Neural progenitor cell (in vitro differentiated cells): Measurements from ENCODE around the gene GSK3A. TPM values are rescaled to one million over a fixed set of nuclear protein-coding genes. Genes with fewer than 3 reads are reported as not detected.
A peak's percentile ranks its signal among the peaks of the same experiment; 100 is the strongest.

Source experiments
- DNase-seq: peaks from one replicate; pipeline ENCODE4 v3.0.0-alpha.2; 2016; ENCODE audit warnings: low spot score
- H2AFZ ChIP-seq: fragments of 200-600 bp; sonication (generic); replicated peaks from 2 replicates; pipeline ENCODE4 v1.6.1; 2016; ENCODE audit warnings: antibody characterized with exemption
- H3F3A ChIP-seq: fragments of 200-600 bp; sonication (generic); 2 replicates; pipeline ENCODE4 v1.6.1; 2016; ENCODE audit warnings: antibody characterized with exemption, low read depth
- H3K27ac ChIP-seq: fragments of 200-600 bp; sonication (generic); 2 replicates; pipeline ENCODE4 v1.5.1; 2016; ENCODE audit warnings: mild to moderate bottlenecking
- H3K27me3 ChIP-seq: fragments of 200-600 bp; sonication (generic); 2 replicates; pipeline ENCODE4 v1.6.1; 2016; ENCODE audit warnings: mild to moderate bottlenecking, moderate library complexity
- H3K36me3 ChIP-seq: fragments of 200-600 bp; sonication (generic); 2 replicates; pipeline ENCODE4 v1.5.1; 2016
- H3K4me1 ChIP-seq: fragments of 200-600 bp; sonication (generic); 2 replicates; pipeline ENCODE4 v1.6.1; 2016; ENCODE audit warnings: mixed run types
- H3K4me2 ChIP-seq: fragments of 200-600 bp; sonication (generic); 2 replicates; pipeline ENCODE4 v1.6.1; 2016
- H3K4me3 ChIP-seq: fragments of 200-600 bp; sonication (generic); 2 replicates; pipeline ENCODE4 v1.5.1; 2016
- H3K79me2 ChIP-seq: fragments of 200-600 bp; sonication (generic); 2 replicates; pipeline ENCODE4 v1.6.1; 2016; ENCODE audit warnings: low read depth
- H3K9ac ChIP-seq: fragments of 200-600 bp; sonication (generic); 2 replicates; pipeline ENCODE4 v1.6.1; 2016
- H3K9me3 ChIP-seq: fragments of 200-600 bp; sonication (generic); 2 replicates; pipeline ENCODE4 v1.5.1; 2016; ENCODE audit warnings: low read depth
- H4K20me1 ChIP-seq: fragments of 200-600 bp; sonication (generic); 2 replicates; pipeline ENCODE4 v1.6.1; 2016; ENCODE audit warnings: low read depth
- H3K27ac Mint-ChIP-seq: 3 replicates; pipeline ENCODE4 v1.8.0; 2021; ENCODE audit warnings: mixed read lengths
- H3K27me3 Mint-ChIP-seq: 2 replicates; pipeline ENCODE4 v1.8.0; 2022; ENCODE audit warnings: low read depth, mild to moderate bottlenecking, inconsistent platforms, moderate library complexity, mixed read lengths; ENCODE audit not compliant: insufficient read depth
- H3K36me3 Mint-ChIP-seq: 3 replicates; pipeline ENCODE4 v1.8.0; 2021; ENCODE audit warnings: mixed read lengths
- H3K4me1 Mint-ChIP-seq: 3 replicates; pipeline ENCODE4 v1.8.0; 2021; ENCODE audit warnings: mixed read lengths
- H3K4me3 Mint-ChIP-seq: 3 replicates; pipeline ENCODE4 v1.8.0; 2021; ENCODE audit warnings: mild to moderate bottlenecking, moderate library complexity, mixed read lengths
- H3K9me3 Mint-ChIP-seq: 3 replicates; pipeline ENCODE4 v1.8.0; 2020; ENCODE audit warnings: mixed read lengths
- EZH2 ChIP-seq: fragments of 200-600 bp; sonication (generic); IDR thresholded peaks from 2 replicates; pipeline ENCODE4 v1.6.1; 2017; ENCODE audit warnings: antibody characterized with exemption, mild to moderate bottlenecking, moderate library complexity
- EZH2phosphoT487 ChIP-seq: fragments of 200-600 bp; sonication (generic); IDR thresholded peaks from 2 replicates; pipeline ENCODE4 v1.6.1; 2017; ENCODE audit warnings: antibody characterized with exemption
- total RNA-seq: library from RNA; depleted of rRNA; stranded (reverse); fragments of >200 nt; gene quantifications from 2 replicates; pipeline ENCODE4 v1.2.3, GENCODE V29; 2015; ENCODE audit warnings: low replicate concordance
- TF ChIP-seq, protein P1 (sequence below): fragments of 200-600 bp; sonication (generic); IDR thresholded peaks from 2 replicates; pipeline ENCODE4 v1.5.1; 2017; ENCODE audit warnings: antibody characterized with exemption, mild to moderate bottlenecking

GSK3A gene
- total RNA-seq, 1 donor from 2014 or later: 22.5 TPM

DNA sequence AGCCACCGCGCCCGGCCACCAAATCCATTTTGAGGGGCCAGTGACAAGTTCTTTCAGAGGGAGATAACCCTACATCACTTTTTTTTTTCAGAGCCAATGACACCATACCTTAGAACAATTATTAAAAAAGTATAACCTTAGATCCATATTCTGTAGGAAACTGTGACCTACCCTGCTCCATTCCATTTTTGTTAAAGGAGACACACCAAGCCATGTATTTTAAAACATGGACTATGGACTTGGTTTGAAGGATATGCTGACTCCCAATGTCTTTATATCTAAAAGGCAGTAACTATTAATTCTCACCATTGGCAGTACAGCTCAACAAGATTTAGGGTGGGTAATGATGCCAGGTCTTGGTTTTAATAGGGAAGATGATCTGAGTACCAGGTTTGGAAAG, 1.1 kb downstream of the GSK3A start:
- Histone ChIP-seq H3K36me3 (no peaks in the 10 kb centered on the region), H3F3A (peaks cover 26% of the 10 kb centered on the region), H3K27ac (no peak overlapping the region), H3K4me3 (peak overlapping the region; percentile 92), H3K4me1 (peaks cover 8% of the 10 kb centered on the region), H3K9me3 (no peaks in the 10 kb centered on the region), H3K4me2 (peak overlapping the region; percentile 93), H2AFZ (no peak overlapping the region), H3K27me3 (no peaks in the 10 kb centered on the region), H4K20me1 (peaks cover 48% of the 10 kb centered on the region), H3K9ac (peak overlapping the region; percentile 95), H3K79me2 (peaks cover 28% of the 10 kb centered on the region)
- Mint-ChIP-seq H3K27ac (no peak overlapping the region), H3K4me3 (peak overlapping the region; percentile 96), H3K9me3 (no peaks in the 10 kb centered on the region), H3K27me3 (peaks cover 3% of the 10 kb centered on the region), H3K36me3 (peaks cover 18% of the 10 kb centered on the region), H3K4me1 (peaks cover 35% of the 10 kb centered on the region)
- no peak for DNase-seq
- TF ChIP-seq EZH2 (no peak), EZH2phosphoT487 (no peak)
- TF ChIP-seq, protein P1, sequence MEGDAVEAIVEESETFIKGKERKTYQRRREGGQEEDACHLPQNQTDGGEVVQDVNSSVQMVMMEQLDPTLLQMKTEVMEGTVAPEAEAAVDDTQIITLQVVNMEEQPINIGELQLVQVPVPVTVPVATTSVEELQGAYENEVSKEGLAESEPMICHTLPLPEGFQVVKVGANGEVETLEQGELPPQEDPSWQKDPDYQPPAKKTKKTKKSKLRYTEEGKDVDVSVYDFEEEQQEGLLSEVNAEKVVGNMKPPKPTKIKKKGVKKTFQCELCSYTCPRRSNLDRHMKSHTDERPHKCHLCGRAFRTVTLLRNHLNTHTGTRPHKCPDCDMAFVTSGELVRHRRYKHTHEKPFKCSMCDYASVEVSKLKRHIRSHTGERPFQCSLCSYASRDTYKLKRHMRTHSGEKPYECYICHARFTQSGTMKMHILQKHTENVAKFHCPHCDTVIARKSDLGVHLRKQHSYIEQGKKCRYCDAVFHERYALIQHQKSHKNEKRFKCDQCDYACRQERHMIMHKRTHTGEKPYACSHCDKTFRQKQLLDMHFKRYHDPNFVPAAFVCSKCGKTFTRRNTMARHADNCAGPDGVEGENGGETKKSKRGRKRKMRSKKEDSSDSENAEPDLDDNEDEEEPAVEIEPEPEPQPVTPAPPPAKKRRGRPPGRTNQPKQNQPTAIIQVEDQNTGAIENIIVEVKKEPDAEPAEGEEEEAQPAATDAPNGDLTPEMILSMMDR: no peak

DNA sequence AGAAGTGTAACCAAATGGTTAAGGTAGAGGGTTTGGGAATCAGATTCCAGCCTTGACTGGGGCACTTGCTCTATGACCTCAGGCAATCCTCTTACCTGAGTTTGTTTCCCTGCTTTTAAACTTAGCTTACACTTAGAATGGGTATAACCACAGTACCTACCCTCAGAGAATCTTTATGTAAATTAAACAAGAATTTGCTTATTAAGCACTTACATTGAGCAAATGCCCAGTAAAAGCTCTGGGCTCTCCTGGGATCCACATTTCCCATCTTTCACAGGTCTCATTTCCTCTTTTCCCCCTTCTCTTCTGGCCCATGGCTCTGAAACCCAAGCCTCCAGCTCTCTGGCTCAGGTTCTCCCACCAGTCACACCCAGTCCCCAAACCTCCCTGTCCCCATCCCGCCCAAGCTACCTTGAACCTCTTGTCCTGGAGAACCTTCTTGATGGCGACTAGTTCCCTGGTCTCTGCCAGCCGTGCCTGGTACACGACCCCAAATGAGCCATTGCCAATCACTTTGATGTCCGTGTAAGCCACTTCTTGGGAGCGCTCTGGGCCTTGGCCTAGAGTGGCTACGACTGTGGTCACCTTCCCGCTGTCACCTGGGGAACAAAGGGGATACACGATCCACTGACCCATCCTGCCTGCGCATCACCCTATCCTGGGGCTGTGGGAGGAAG, 2.7 kb downstream of the GSK3A start:
- no peaks in the 10 kb centered on the region for H3K27me3 ChIP-seq
- H3K4me3 ChIP-seq: no peak overlapping the region
- DNase-seq: no peak
- no peak overlapping the region for H3K4me2 ChIP-seq
- peak overlapping the region; percentile 96 for H3K4me3 Mint-ChIP-seq
- H3K27me3 Mint-ChIP-seq: no peaks in the 10 kb centered on the region
- peaks cover 44% of the 10 kb centered on the region for H4K20me1 ChIP-seq
- H3K4me1 ChIP-seq: peaks cover 8% of the 10 kb centered on the region
- no peaks in the 10 kb centered on the region for H3K9me3 ChIP-seq
- H3K36me3 Mint-ChIP-seq: peaks cover 25% of the 10 kb centered on the region
- H2AFZ ChIP-seq: no peak overlapping the region
- H3K27ac ChIP-seq: no peak overlapping the region
- H3K36me3 ChIP-seq: no peaks in the 10 kb centered on the region
- no peaks in the 10 kb centered on the region for H3K9me3 Mint-ChIP-seq
- H3K79me2 ChIP-seq: peaks cover 28% of the 10 kb centered on the region
- peaks cover 12% of the 10 kb centered on the region for H3F3A ChIP-seq
- no peak overlapping the region for H3K9ac ChIP-seq
- H3K27ac Mint-ChIP-seq: no peak overlapping the region
- no peak for TF ChIP-seq EZH2
- TF ChIP-seq, protein P1: no peak
- H3K4me1 Mint-ChIP-seq: peaks cover 23% of the 10 kb centered on the region

DNA sequence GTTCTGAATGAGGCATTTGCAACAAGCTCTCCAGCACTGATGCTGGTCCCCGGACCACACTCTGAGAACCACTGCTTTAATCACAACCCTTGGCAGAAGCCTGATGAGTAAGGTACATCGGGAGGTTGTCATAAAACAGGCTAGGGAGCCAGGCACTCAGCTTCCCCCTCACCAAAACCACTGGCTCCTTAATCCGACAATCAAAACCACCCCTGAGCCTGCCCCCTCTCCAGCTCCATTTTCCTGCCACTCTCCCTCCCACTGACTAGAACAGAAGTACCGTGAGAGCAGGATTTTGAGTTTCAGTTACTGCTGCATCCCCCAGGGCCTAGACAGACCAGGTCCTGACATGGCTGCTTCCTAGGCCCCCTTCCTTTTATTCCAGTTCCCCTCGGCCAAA, 7.2 kb downstream of the GSK3A start:
- H2AFZ ChIP-seq: no peak overlapping the region
- no peaks in the 10 kb centered on the region for H3K4me1 Mint-ChIP-seq
- no peaks in the 10 kb centered on the region for H3K36me3 ChIP-seq
- no peak overlapping the region for H3K4me3 Mint-ChIP-seq
- no peaks in the 10 kb centered on the region for H3K9me3 ChIP-seq
- peaks cover 2% of the 10 kb centered on the region for H3K27me3 Mint-ChIP-seq
- DNase-seq: no peak
- H3K36me3 Mint-ChIP-seq: peaks cover 38% of the 10 kb centered on the region
- no peak overlapping the region for H3K27ac ChIP-seq
- H3K27ac Mint-ChIP-seq: no peak overlapping the region
- no peaks in the 10 kb centered on the region for H3K4me1 ChIP-seq
- no peak overlapping the region for H3K4me2 ChIP-seq
- no peak overlapping the region for H3K4me3 ChIP-seq
- peaks cover 8% of the 10 kb centered on the region for H3F3A ChIP-seq
- H3K9ac ChIP-seq: no peak overlapping the region
- no peak for TF ChIP-seq EZH2phosphoT487
- peaks cover 71% of the 10 kb centered on the region for H4K20me1 ChIP-seq
- H3K9me3 Mint-ChIP-seq: no peaks in the 10 kb centered on the region
- H3K27me3 ChIP-seq: no peaks in the 10 kb centered on the region
- peaks cover 8% of the 10 kb centered on the region for H3K79me2 ChIP-seq

DNA sequence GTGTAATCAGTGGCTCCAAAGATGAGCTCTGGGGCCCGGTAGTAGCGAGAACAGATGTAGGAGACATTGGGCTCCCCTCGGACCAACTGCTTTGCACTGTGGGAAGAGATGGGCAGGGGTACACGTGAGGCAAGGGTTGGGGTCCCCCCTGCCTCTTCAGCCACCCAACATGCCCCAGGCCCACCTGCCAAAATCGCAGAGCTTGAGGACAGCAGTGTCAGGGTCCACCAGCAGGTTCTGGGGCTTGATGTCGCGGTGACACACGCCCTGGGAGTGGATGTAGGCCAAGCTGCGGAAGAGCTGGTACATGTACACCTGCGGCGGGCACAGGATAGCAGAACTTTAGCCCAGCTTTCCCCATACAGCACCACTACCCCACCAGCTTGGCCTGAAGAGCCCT, 8.0 kb downstream of the GSK3A start:
- Histone ChIP-seq H3K36me3 (no peaks in the 10 kb centered on the region), H3F3A (peaks cover 8% of the 10 kb centered on the region), H3K79me2 (peaks cover 4% of the 10 kb centered on the region), H4K20me1 (peaks cover 72% of the 10 kb centered on the region), H3K9ac (no peak overlapping the region), H2AFZ (no peak overlapping the region), H3K27me3 (no peaks in the 10 kb centered on the region), H3K4me1 (no peaks in the 10 kb centered on the region), H3K27ac (no peak overlapping the region), H3K4me2 (no peak overlapping the region), H3K9me3 (no peaks in the 10 kb centered on the region), H3K4me3 (no peak overlapping the region)
- DNase-seq: no peak
- TF ChIP-seq EZH2 (no peak), EZH2phosphoT487 (no peak)
- TF ChIP-seq, protein P1: no peak
- Mint-ChIP-seq H3K9me3 (no peaks in the 10 kb centered on the region), H3K4me1 (peaks cover 8% of the 10 kb centered on the region), H3K36me3 (peaks cover 38% of the 10 kb centered on the region), H3K27me3 (peaks cover 3% of the 10 kb centered on the region), H3K4me3 (no peak overlapping the region), H3K27ac (no peak overlapping the region)
